MM.1S (cell line): ENCODE measurements around the gene ABCC4.

Experiments
- DNase-seq: peaks from one replicate; pipeline ENCODE4 v3.0.0-alpha.2; 2015
- H2AFZ ChIP-seq: fragments of 300-600 bp; sonication (generic); 2 replicates; pipeline ENCODE4 v1.6.0; 2016; ENCODE audit warnings: antibody characterized with exemption, low read length
- H3F3A ChIP-seq: fragments of 300-600 bp; sonication (generic); 2 replicates; pipeline ENCODE4 v1.6.1; 2016; ENCODE audit warnings: mild to moderate bottlenecking, antibody characterized with exemption, low read length, moderate library complexity, mixed read lengths; ENCODE audit not compliant: insufficient read depth
- H3K27ac ChIP-seq: fragments of 300-600 bp; sonication (generic); 2 replicates; pipeline ENCODE4 v1.5.1; 2016; ENCODE audit warnings: mild to moderate bottlenecking, low read length
- H3K27me3 ChIP-seq: fragments of 300-600 bp; sonication (generic); replicated peaks from 2 replicates; pipeline ENCODE4 v1.6.0; 2016; ENCODE audit warnings: low read length; ENCODE audit not compliant: insufficient read depth
- H3K36me3 ChIP-seq: fragments of 300-600 bp; sonication (generic); replicated peaks from 2 replicates; pipeline ENCODE4 v1.6.1; 2016; ENCODE audit warnings: mild to moderate bottlenecking, low read length, mixed read lengths; ENCODE audit not compliant: insufficient read depth
- H3K4me1 ChIP-seq: fragments of 300-600 bp; sonication (generic); 2 replicates; pipeline ENCODE4 v1.6.1; 2016; ENCODE audit warnings: low read length, mixed read lengths
- H3K4me2 ChIP-seq: fragments of 300-600 bp; sonication (generic); 2 replicates; pipeline ENCODE4 v1.6.0; 2016; ENCODE audit warnings: low read depth, low read length
- H3K4me3 ChIP-seq: fragments of 300-600 bp; sonication (generic); 2 replicates; pipeline ENCODE4 v1.5.1; 2016; ENCODE audit warnings: low read length, mixed read lengths
- H3K79me2 ChIP-seq: fragments of 300-600 bp; sonication (generic); 2 replicates; pipeline ENCODE4 v1.6.1; 2016; ENCODE audit warnings: mixed run types, low read length, mixed read lengths
- H3K9ac ChIP-seq: fragments of 300-600 bp; sonication (generic); 2 replicates; pipeline ENCODE4 v1.6.1; 2016; ENCODE audit warnings: low read length, mixed read lengths
- H3K9me2 ChIP-seq: fragments of 300-600 bp; sonication (generic); replicated peaks from 2 replicates; pipeline ENCODE4 v1.6.1; 2016; ENCODE audit warnings: mild to moderate bottlenecking, low read length, mixed read lengths; ENCODE audit not compliant: insufficient read depth
- H3K9me3 ChIP-seq: fragments of 300-600 bp; sonication (generic); replicated peaks from 2 replicates; pipeline ENCODE4 v1.6.1; 2016; ENCODE audit warnings: mild to moderate bottlenecking, low read length, mixed read lengths; ENCODE audit not compliant: insufficient read depth
- H4K20me1 ChIP-seq: fragments of 300-600 bp; sonication (generic); 2 replicates; pipeline ENCODE4 v1.6.1; 2016; ENCODE audit warnings: mild to moderate bottlenecking, low read length, moderate library complexity, mixed read lengths; ENCODE audit not compliant: insufficient read depth
- EZH2 ChIP-seq: fragments of 300-600 bp; sonication (generic); optimal IDR thresholded peaks from 2 replicates; pipeline ENCODE3; 2017; ENCODE audit warnings: low read depth, mild to moderate bottlenecking, antibody characterized with exemption, low read length, mixed read lengths
- EZH2phosphoT487 ChIP-seq: fragments of 300-600 bp; sonication (generic); IDR thresholded peaks from 2 replicates; pipeline ENCODE4 v1.6.1; 2018; ENCODE audit warnings: antibody characterized with exemption, low read length
- TF ChIP-seq, protein P1 (sequence below): fragments of 300-600 bp; sonication (generic); IDR thresholded peaks from 2 replicates; pipeline ENCODE4 v1.5.1; 2016; ENCODE audit warnings: antibody characterized with exemption, low read length, mixed read lengths

The ABCC4 gene

GRCh38 chr13:95033890-95034289 lies 267.4 kb downstream of the ABCC4 start:
- no peak overlapping the region for H3K4me3 ChIP-seq
- H3K4me1 ChIP-seq = no peaks in the 10 kb centered on the region
- H3K9me3 ChIP-seq = no peaks in the 10 kb centered on the region
- H3K4me2 ChIP-seq = no peak overlapping the region
- no peak overlapping the region for H2AFZ ChIP-seq
- H3K27me3 ChIP-seq = no peaks in the 10 kb centered on the region
- no peaks in the 10 kb centered on the region for H3K79me2 ChIP-seq
- H3K9ac ChIP-seq = no peak overlapping the region
- TF ChIP-seq EZH2 = no peak
- TF ChIP-seq EZH2phosphoT487 = no peak
- TF ChIP-seq, protein P1, sequence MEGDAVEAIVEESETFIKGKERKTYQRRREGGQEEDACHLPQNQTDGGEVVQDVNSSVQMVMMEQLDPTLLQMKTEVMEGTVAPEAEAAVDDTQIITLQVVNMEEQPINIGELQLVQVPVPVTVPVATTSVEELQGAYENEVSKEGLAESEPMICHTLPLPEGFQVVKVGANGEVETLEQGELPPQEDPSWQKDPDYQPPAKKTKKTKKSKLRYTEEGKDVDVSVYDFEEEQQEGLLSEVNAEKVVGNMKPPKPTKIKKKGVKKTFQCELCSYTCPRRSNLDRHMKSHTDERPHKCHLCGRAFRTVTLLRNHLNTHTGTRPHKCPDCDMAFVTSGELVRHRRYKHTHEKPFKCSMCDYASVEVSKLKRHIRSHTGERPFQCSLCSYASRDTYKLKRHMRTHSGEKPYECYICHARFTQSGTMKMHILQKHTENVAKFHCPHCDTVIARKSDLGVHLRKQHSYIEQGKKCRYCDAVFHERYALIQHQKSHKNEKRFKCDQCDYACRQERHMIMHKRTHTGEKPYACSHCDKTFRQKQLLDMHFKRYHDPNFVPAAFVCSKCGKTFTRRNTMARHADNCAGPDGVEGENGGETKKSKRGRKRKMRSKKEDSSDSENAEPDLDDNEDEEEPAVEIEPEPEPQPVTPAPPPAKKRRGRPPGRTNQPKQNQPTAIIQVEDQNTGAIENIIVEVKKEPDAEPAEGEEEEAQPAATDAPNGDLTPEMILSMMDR = no peak
- DNase-seq = no peak
- no peaks in the 10 kb centered on the region for H3K36me3 ChIP-seq
- H3K27ac ChIP-seq = no peak overlapping the region
- H4K20me1 ChIP-seq = no peaks in the 10 kb centered on the region
- H3F3A ChIP-seq = no peaks in the 10 kb centered on the region
- H3K9me2 ChIP-seq = no peaks in the 10 kb centered on the region

GRCh38 chr13:95032121-95032520 lies 269.1 kb downstream of the ABCC4 start:
- no peak for DNase-seq
- no peak overlapping the region for H3K27ac ChIP-seq
- H3K4me1 ChIP-seq = no peaks in the 10 kb centered on the region
- no peaks in the 10 kb centered on the region for H3K79me2 ChIP-seq
- H3K27me3 ChIP-seq = no peaks in the 10 kb centered on the region
- no peak overlapping the region for H3K4me2 ChIP-seq
- H3F3A ChIP-seq = no peaks in the 10 kb centered on the region
- H4K20me1 ChIP-seq = no peaks in the 10 kb centered on the region
- H3K9me3 ChIP-seq = no peaks in the 10 kb centered on the region
- no peaks in the 10 kb centered on the region for H3K9me2 ChIP-seq
- H3K4me3 ChIP-seq = no peak overlapping the region
- H2AFZ ChIP-seq = no peak overlapping the region
- H3K36me3 ChIP-seq = no peaks in the 10 kb centered on the region
- no peak overlapping the region for H3K9ac ChIP-seq
- TF ChIP-seq, protein P1 = no peak
- TF ChIP-seq EZH2phosphoT487 (no peak), EZH2 (no peak)

DNA sequence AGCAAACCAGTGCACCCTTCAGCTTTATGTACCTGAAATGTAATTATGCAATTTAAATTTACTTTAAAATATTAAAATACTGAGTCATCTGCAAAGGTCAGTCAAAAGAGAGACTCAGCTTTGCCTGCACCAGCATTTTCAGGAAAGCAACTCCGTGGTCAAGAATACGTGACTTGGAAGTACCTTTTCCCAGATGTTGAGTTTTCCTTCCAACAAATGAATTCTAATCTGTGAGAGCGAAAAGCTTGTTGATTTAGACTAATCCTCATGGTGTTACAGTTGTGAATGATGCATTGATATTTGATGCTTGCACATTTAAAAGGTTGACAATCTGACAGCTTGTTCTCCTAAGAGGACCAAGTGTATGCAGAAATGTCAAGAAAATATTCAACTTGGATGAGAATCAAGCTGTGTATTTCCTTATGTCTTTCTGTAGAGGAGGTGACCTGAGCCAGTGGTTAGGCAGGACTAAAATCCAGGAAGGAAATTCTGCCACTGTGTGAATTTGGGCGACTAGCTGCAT lies 270.4 kb downstream of the ABCC4 start:
- Histone ChIP-seq H3K27me3 (no peaks in the 10 kb centered on the region), H3K4me3 (no peak overlapping the region), H3F3A (no peaks in the 10 kb centered on the region), H3K4me2 (no peak overlapping the region), H3K36me3 (no peaks in the 10 kb centered on the region), H3K79me2 (no peaks in the 10 kb centered on the region), H2AFZ (no peak overlapping the region), H4K20me1 (no peaks in the 10 kb centered on the region), H3K9ac (no peak overlapping the region), H3K27ac (no peak overlapping the region), H3K9me2 (no peaks in the 10 kb centered on the region), H3K4me1 (no peaks in the 10 kb centered on the region), H3K9me3 (no peaks in the 10 kb centered on the region)
- DNase-seq = no peak
- no peak for TF ChIP-seq EZH2phosphoT487
- TF ChIP-seq EZH2 = no peak
- TF ChIP-seq, protein P1 = no peak
